Lower leg skin (tissue), 3 donors: ENCODE data around the gene SOX6.

Source experiments
- CTCF ChIP-seq, 3 donors: fragments of 450-650 bp; IDR thresholded peaks; one replicate each; pipeline ENCODE4 v1.5.1; 2016; ENCODE audit warnings: antibody characterized with exemption in 3 of 3, mild to moderate bottlenecking in 3 of 3, moderate library complexity in 2 of 3
- POLR2A ChIP-seq, 2 donors: fragments of 450-650 bp; IDR thresholded peaks; one replicate each; pipeline ENCODE4 v1.6.1; 2016 to 2017; ENCODE audit warnings: antibody characterized with exemption in 2 of 2, mild to moderate bottlenecking in 1 of 2, moderate library complexity in 1 of 2

- TF ChIP-seq CTCF (IDR thresholded peaks at IDR 0.05), result no peak
- TF ChIP-seq POLR2A (IDR thresholded peaks at IDR 0.05), result no peak
Observed at GRCh38 chr11:16326679-16327297, 29.6 kb downstream of the SOX6 start.
